GM21723 (cell line): ENCODE measurements around the gene SCYGR7.
"Not testable (repeated sequence)": the region's sequence is repeated elsewhere in the genome, so short reads cannot be mapped to it uniquely, and the experiment has no call there.

Experiments used
- ATAC-seq: cut with Tn5 transposase; IDR thresholded peaks from one replicate; pipeline ENCODE4 v1.9.1; 2021; ENCODE audit warnings: mild to moderate bottlenecking, moderate library complexity; ENCODE audit not compliant: unreplicated experiment

Gene SCYGR7, protein sequence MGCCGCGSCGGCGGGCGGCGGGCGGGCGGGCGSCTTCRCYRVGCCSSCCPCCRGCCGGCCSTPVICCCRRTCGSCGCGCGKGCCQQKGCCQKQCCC

GRCh38 chr2:227728035-227728434 is at the start of gene SCYGR7:
Gene SCYGR7, plus strand, starts transcription at chr2:227728335. Its CDS starts 0 bp downstream, at chr2:227728335.
- no peak for ATAC-seq

DNA sequence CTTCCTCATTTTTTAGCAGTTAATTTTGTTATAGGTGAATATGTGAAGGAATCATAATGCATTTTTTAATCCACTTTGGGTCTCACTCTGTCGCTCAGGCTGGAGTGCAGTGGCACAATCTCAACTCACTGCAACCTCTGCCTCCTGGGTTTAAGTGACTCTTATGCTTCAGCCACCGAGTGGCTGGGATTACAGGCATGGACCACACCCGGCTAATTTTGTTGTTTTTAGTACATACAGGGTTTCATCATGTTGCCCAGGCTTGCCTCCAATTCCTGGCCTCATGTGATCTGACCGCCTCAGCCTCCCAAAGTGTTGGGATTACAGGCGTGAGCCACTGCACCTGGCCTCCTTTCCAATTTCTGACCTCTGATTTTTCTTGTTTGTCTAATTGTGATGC is 43.9 kb upstream of the SCYGR7 start:
- ATAC-seq, result no peak

DNA sequence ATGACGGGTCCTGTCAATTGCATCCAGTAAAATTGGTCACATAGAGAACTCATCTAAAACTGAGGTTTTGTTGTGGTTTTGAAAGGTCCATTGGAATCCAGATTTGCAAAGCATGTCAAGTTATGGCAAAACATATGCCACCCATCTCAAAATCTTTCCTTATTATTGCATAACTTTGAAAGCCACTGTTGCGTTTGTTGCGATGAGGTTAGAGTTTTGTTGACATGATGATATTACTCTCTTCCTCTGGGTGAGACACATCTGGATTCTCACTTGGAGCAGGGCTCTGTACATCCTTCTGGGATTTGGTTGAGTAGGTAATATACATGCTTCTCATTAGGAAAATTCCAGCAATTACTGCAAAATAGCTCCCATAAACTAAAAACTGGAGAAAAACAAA is 40.9 kb upstream of the SCYGR7 start:
- ATAC-seq, result no peak

DNA sequence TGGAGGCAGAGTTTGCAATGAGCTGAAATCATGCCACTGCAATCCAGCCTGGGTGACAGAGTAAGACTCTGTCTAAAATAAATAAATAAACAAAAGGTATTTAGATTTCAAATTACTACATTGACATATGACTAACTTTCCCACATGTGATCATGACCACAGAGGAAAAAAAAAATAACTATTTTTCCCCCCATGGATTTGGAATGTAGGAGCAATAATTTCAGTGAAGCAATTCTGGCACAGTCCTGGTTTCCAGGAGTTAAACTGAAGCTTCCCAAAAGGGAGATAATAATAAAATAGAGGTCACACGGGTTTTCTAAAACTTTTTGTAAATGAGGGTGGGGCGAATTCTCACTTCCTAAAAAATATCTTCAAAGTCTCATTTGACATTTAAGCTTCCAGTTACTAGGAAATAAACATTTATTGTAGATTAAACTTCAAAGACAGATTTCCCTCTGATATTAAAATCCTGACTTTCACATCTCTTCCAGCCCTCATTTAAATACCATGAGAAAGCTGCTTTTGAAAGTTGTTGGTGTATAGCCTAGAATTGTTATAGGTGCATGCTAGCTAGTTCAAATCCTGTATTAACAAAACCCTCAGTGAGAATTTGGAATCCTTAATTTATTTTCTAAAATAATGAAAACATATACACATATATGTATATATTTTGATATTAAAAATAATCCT is 31.0 kb upstream of the SCYGR7 start:
- no peak for ATAC-seq

GRCh38 chr2:227701556-227701955 is 26.6 kb upstream of the SCYGR7 start:
- no peak for ATAC-seq

DNA sequence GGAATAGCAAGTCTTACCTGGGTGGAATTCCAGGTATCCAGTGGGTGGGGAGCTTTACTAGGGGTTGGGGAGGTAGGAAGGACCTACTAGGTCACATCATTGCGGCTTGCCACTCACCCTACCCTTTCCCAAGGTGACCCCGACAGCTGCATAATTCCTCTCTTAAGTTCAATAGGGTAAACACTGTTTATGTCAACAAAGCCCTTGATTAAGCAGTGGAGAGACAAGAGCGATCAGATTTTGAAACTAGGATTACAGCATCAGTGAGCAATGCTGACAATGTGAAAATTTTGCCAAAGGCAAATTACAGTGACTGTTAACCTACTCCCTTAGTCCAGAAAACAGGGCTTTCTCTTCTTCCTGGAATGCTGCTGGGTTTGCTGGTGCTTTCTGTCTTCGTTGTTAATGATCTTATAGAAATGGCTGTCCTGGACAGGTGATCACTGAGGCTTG is 24.8 kb upstream of the SCYGR7 start:
- ATAC-seq, result no peak

DNA sequence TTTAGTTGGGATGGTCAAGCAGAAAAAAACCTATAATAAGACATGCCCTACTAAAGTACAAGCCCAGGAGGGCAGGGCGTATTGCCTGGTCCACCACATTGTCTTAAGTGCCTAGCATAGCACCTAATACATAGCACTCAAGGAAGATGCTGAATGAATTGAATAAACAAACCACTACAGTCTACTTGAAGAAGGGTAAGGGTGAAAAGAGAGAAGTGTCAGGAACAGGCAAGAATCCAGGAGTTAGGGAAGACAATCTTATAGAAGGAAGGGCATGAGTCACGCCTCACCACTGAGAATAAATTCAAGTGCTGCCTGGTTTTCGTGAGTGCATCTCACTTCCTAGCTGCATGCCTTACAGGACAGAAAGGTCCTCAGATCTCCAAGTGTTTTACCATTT is 24.2 kb upstream of the SCYGR7 start:
- ATAC-seq, result no peak

GRCh38 chr2:227706859-227707258 is 21.3 kb upstream of the SCYGR7 start:
- ATAC-seq, result no peak

DNA sequence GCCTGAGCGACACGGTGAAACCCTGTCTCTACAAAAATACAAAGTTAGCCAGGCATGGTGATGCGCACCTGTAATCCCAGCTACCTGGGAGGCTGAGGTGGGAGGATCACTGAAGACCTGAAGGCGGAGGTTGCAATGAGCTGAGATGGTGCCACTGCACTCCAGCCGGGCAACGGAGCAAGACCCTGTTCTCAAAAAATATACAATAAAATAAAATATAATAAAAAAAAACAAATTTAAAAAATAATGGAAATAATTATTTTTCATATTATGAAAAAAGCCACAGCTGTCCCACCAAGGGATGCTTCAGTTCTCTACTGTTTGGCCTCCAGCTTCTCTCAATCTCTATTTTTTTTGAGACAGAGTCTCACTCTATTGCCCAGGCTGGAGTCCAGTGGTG is 20.7 kb upstream of the SCYGR7 start:
- ATAC-seq, result no peak

DNA sequence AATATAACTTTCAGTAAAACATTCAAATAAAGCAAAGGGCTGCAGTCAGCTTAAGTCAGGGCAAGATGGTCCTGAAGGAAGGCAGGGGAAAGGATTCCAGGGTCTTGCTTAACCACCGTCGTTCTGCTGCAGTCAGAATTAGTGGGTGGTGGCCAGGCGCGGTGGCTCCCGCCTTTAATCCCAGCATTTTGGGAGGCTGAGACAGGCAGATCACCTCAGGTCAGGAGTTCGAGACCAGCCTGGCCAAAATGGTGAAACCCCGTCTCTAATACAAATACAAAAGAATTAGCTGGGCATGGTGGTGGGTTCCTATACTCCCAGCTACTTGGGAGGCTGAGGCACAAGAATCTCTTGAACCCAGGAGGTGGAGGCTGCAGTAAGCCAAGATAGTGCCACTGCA is 17.1 kb upstream of the SCYGR7 start:
- ATAC-seq, result no peak

DNA sequence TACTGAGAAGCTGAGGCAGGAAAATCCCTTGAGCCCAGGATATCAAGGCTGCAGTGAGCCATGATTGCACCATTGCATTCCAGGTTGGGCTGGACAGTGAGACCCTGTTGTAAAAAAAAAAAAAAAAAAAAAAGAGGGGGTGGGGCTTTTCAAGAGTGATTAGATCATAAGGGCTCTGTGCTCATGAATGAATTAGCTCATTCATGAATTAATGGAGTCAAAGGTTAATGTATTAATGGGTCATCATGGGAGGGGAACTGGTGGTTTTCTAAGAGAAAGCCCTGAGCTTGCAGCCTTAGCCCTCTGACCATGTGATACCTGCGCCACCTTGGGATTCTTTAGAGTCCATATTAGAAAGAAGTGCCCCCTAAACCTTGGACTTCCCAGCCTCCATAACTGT is 14.8 kb upstream of the SCYGR7 start:
- no peak for ATAC-seq

GRCh38 chr2:227716501-227716900 is 11.6 kb upstream of the SCYGR7 start:
- ATAC-seq, result no peak

GRCh38 chr2:227717687-227718567 is 10.2 kb upstream of the SCYGR7 start, which contains the start of gene SLC19A3:
Gene SLC19A3, minus strand, starts transcription at chr2:227718028. Its CDS starts 15,710 bp downstream, at chr2:227702318.
- no peak for ATAC-seq

GRCh38 chr2:227719641-227720040 is 8.5 kb upstream of the SCYGR7 start:
- ATAC-seq, result no peak

GRCh38 chr2:227720680-227721079 is 7.5 kb upstream of the SCYGR7 start:
- ATAC-seq, result no peak

DNA sequence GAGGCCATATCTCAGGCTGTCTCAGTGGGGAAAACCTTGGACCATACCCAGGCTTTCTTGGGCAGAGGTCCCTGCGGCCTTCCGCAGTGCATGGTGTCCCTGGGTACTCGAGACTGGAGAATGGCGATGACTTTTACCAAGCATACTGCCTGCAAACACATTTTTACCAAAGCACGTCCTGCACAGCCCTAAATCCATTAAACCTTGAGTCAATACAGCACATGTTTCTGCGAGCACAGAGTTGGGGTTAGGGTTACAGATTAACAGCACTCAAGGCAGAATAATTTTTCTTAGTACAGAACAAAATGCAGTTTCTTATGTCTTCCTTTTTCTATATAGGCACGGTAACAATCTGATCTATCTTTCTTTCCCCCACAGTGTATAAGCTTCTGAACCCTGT is 5.3 kb upstream of the SCYGR7 start:
- ATAC-seq, result not testable (repeated sequence)

DNA sequence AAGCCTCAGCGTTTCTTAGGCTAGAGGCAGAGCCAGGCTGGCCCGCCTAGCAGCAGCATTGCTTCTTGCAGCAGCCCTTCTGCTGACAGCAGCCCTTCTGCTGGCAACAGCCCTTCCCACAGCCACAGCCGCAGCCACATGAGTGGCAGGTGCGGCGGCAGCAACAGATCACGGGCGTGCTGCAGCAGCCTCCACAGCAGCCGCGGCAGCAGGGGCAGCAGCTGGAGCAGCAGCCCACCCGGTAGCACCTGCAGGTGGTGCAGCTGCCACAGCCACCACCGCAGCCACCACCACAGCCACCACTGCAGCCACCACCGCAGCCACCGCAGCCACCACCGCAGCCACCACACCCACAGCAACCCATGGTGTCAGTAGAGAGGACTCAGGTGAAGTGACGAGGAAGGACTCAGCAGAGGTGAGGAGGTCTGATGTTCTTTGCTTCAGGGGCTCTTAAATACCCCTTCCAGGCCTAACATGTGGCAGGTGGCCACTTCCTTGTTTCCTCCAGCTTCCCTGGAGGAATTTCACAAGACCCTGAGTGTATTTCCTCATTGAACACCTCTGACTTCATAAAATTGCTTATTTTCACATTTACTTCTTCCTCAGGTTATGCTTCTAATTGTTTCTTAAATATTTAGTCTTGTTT is 3.6 kb upstream of the SCYGR7 start, which contains the start of gene SCYGR6:
Gene SCYGR6 (minus strand): TSS at position 364 of the 646 bp plus-strand sequence. CDS start 0 bp downstream, at position 364.
- ATAC-seq, result no peak

DNA sequence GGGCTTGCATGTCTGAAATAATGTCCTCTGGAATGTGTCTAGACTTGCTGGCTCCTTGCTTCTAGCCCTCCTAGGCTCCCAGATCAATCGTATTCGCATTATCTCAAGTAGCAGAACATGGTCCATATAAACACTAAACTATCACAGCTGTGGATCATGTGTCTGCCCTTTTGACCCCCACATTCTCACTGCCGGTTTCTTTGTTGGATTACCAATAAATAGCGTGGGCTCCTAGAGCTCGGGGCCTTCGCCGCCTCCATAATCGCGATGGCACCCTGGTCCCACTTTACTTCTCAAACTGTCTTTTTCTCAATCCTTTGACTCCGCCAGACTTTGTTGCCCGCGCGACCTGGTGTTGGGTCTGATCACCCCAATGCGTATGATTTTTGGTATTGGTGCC is 11.2 kb downstream of the SCYGR7 start:
- no peak for ATAC-seq

GRCh38 chr2:227740705-227741104 is 12.6 kb downstream of the SCYGR7 start:
- not testable (repeated sequence) for ATAC-seq

DNA sequence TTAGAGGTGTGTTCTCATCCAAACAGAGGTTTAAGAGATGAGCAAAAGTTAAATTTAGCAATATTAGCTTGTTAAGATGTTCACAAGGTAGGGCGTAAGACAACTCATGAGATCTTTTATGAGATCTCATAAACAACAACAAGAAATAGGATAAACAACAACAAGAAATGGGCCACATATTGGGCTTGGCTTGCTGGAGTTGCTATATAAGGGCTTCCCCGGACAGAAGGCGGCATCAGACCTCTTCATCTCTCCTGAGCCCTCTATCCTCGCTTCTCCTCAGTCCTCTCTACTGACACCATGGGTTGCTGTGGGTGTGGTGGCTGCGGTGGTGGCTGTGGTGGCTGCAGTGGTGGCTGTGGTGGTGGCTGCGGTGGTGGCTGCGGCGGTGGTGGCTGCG is 17.5 kb downstream of the SCYGR7 start, which contains the start of gene SCYGR8:
Gene SCYGR8 (plus strand): TSS at position 301 of the 400 bp plus-strand sequence. CDS start 0 bp downstream, at position 301.
- ATAC-seq, result no peak

DNA sequence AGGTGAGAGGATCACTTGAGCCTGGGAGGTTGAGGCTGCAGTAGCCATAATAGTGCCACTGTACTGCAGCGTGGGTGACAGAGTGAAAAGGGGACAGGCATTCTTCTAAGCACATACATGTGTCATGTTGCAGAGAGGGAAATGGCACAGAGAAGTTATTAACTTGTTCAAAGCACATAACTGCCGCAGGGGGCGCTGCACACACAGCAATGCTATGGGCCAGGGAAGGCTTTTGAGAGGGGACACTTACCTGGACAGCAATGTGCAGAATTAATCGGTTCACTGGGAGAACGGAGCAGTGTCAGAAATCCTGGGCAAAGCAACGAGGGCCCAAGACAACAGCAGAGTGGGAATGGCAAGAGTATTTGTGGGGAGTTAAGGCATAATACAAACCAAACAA is 19.9 kb downstream of the SCYGR7 start:
- no peak for ATAC-seq
